ENCODE results near the gene TUFM. TPM values are rescaled to one million over a fixed set of nuclear protein-coding genes. Genes with fewer than 3 reads are reported as not detected.
"Not testable (repeated sequence)": the region's sequence is repeated elsewhere in the genome, so short reads cannot be mapped to it uniquely, and the experiment has no call there.

Gene TUFM
- total RNA-seq, 1 donor from 2014 or later: 252 TPM

- intact Hi-C loops (cut with DNase I): loop anchor here (1.0 kb wide), 1 partner anchor 23 kb away; the partner anchor contains the start of gene TUFM
- peak; percentile 75 for DNase-seq (ENCODE audit: missing footprints)
- peak; percentile 1 for ATAC-seq
Measured at GRCh38 chr16:28823291-28823872, 22.8 kb downstream of the TUFM start.

- peak; percentile 98 for DNase-seq (ENCODE audit: missing footprints)
- intact Hi-C loops (cut with DNase I): loop anchor here (1.0 kb wide), 1 partner anchor 24 kb away; the partner anchor contains the start of gene TUFM
- ATAC-seq: peak; percentile 82
Measured at GRCh38 chr16:28822520-28823290, 23.4 kb downstream of the TUFM start, which contains the start of gene ATXN2L. Gene ATXN2L, plus strand, starts transcription at chr16:28822999. Its CDS starts 261 bp downstream, at chr16:28823260.

GRCh38 chr16:28821874-28822519 is 24.2 kb downstream of the TUFM start:
- ATAC-seq (no peak), DNase-seq (ENCODE audit: missing footprints) (no peak)
- intact Hi-C loops (cut with DNase I): no loop called here

GRCh38 chr16:28820546-28820945 is 25.6 kb downstream of the TUFM start:
- DNase-seq (ENCODE audit: missing footprints); ATAC-seq; intact Hi-C loops (cut with DNase I): not testable (repeated sequence)

- DNase-seq (ENCODE audit: missing footprints) (no peak), ATAC-seq (no peak)
- intact Hi-C loops (cut with DNase I): no loop called here
Measured at GRCh38 chr16:28820016-28820415, 26.1 kb downstream of the TUFM start.

- DNase-seq (ENCODE audit: missing footprints); ATAC-seq; intact Hi-C loops (cut with DNase I): not testable (repeated sequence)
Measured at GRCh38 chr16:28807445-28808120, 38.6 kb downstream of the TUFM start.

- DNase-seq (ENCODE audit: missing footprints); intact Hi-C loops (cut with DNase I): not testable (repeated sequence)
- ATAC-seq: peak; percentile 94
Measured at GRCh38 chr16:28802235-28803019, 43.7 kb downstream of the TUFM start.

Small RNA genes within 50 kb of the gene (microRNA-seq; reads per million reads assigned to microRNA genes)
- not detected for gene MIR4721

Other genes starting within 250 kb of the TUFM start
- 1.8 TPM for gene SULT1A2, start 249.3 kb downstream of the TUFM start, total RNA-seq
- gene SULT1A1, start 236.3 kb downstream of the TUFM start, total RNA-seq: 14.8 TPM
- not detected for gene NPIPB8, start 208.3 kb downstream of the TUFM start, total RNA-seq
- 357 TPM for gene EIF3C, start 134.9 kb downstream of the TUFM start, total RNA-seq
- not detected for gene NPIPB9, start 94.6 kb downstream of the TUFM start, total RNA-seq
- 46.3 TPM for gene ATXN2L, start 23.3 kb downstream of the TUFM start, total RNA-seq
- gene SH2B1, start 17.5 kb upstream of the TUFM start, total RNA-seq: 41.3 TPM
- 0.11 TPM for gene ATP2A1, start 32.1 kb upstream of the TUFM start, total RNA-seq
- 22.3 TPM for gene RABEP2, start 78.9 kb upstream of the TUFM start, total RNA-seq
- gene CD19, start 85.6 kb upstream of the TUFM start, total RNA-seq: not detected
- 16.4 TPM for gene NFATC2IP, start 104.6 kb upstream of the TUFM start, total RNA-seq
- gene SPNS1, start 128.4 kb upstream of the TUFM start, total RNA-seq: 18.2 TPM
- gene LAT, start 138.7 kb upstream of the TUFM start, total RNA-seq: 1.9 TPM